Glomerular endothelial cell (primary cell): ENCODE results near the gene IMP4. TPM values are rescaled to one million over a fixed set of nuclear protein-coding genes. Genes with fewer than 3 reads are reported as not detected.

Source experiments
- DNase-seq: peaks from one replicate; pipeline ENCODE4 v3.0.0-alpha.2; 2011; ENCODE audit warnings: low read depth, low spot score; ENCODE audit errors: extremely low read depth
- total RNA-seq: library from RNA; depleted of rRNA; stranded (reverse); fragments of >200 nt; gene quantifications from 2 replicates; pipeline ENCODE4 v1.2.3, GENCODE V29; 2015

The IMP4 gene
- total RNA-seq, 1 donor from 2014 or later = 80.6 TPM

DNA sequence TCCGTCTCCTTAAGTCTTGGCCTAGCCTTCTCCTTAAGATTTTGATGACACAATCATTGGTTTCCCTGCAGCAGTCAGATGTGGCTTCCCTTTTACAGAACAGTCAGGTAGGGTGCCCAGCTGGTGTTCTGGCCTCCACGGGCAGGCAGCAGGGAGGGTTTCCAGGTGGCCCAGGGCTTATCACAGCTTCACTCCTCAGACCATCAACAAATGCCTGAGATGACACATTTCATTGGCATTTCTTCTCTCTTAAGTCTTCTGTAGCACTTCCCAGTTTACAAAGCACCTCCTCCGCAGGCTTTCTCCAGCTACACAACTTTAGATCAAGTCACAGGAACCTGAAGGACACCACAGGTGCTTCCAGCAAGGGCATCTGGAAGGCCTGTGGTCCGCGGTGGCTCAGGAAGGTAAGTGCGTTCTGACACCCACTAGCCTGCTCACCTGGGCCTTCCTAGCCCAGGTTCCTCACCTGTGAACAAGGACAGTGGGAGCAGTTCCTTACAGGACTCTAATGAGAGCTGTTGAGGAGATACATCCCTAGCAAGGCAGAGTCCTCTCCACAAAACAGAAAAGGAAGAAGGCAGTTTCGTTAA is 50.7 kb downstream of the IMP4 start:
- DNase-seq = no peak

Other genes starting within 250 kb of the IMP4 start
- 0.06 TPM in 1 of 2 replicates, not detected in the other for gene POTEF, start 213.7 kb upstream of the IMP4 start, total RNA-seq
- 1.2 and 2.2 TPM in 2 replicates for gene CCDC74B, start 197.8 kb upstream of the IMP4 start, total RNA-seq
- 38.2 and 64.9 TPM in 2 replicates for gene SMPD4, start 161.3 kb upstream of the IMP4 start, total RNA-seq
- 194 and 215 TPM in 2 replicates for gene MZT2B, start 160.6 kb upstream of the IMP4 start, total RNA-seq
- gene TUBA3E, start 144.5 kb upstream of the IMP4 start, total RNA-seq = not detected in 2 replicates
- gene PTPN18, start 13.2 kb downstream of the IMP4 start, total RNA-seq = 19.6 and 26.0 TPM in 2 replicates
- gene POTEI, start 166.4 kb downstream of the IMP4 start, total RNA-seq = 0.06 TPM in 1 of 2 replicates, not detected in the other
- gene CFC1B, start 178.3 kb downstream of the IMP4 start, total RNA-seq = not detected in 2 replicates